Neuronal stem cell (in vitro differentiated cells): ENCODE data around the gene KLHL28.
"Not testable (repeated sequence)": the region's sequence is repeated elsewhere in the genome, so short reads cannot be mapped to it uniquely, and the experiment has no call there.

ENCODE experiments used
- DNase-seq: peaks from one replicate; pipeline ENCODE4 v3.0.0-alpha.2; 2013; ENCODE audit warnings: low spot score
- H2AFZ ChIP-seq: one replicate; pipeline ENCODE4 v1.6.1; 2013; ENCODE audit warnings: mild to moderate bottlenecking, low read length, inconsistent platforms
- H2AK5ac ChIP-seq: 2 replicates; pipeline ENCODE4 v1.6.1; 2013; ENCODE audit warnings: low read depth, mild to moderate bottlenecking, inconsistent platforms, low read length, moderate library complexity, mixed read lengths
- H2BK120ac ChIP-seq: 2 replicates; pipeline ENCODE4 v1.6.1; 2013; ENCODE audit warnings: low read depth, mild to moderate bottlenecking, inconsistent platforms, low read length, moderate library complexity, mixed read lengths
- H2BK12ac ChIP-seq: one replicate; pipeline ENCODE4 v1.6.1; 2013; ENCODE audit warnings: low read length, inconsistent platforms
- H2BK15ac ChIP-seq: 2 replicates; pipeline ENCODE4 v1.6.1; 2013; ENCODE audit warnings: mild to moderate bottlenecking, low read length, inconsistent platforms, mixed read lengths
- H2BK5ac ChIP-seq: one replicate; pipeline ENCODE4 v1.6.1; 2013; ENCODE audit warnings: inconsistent platforms, mild to moderate bottlenecking, low read length, moderate library complexity
- H3K14ac ChIP-seq: one replicate; pipeline ENCODE4 v1.6.1; 2013; ENCODE audit warnings: low read length, inconsistent platforms
- H3K18ac ChIP-seq: 2 replicates; pipeline ENCODE4 v1.6.1; 2013; ENCODE audit warnings: low read length, inconsistent platforms
- H3K23ac ChIP-seq: 2 replicates; pipeline ENCODE4 v1.6.1; 2013; ENCODE audit warnings: low read depth, mild to moderate bottlenecking, mixed read lengths, low read length, inconsistent platforms; ENCODE audit not compliant: poor library complexity
- H3K27ac ChIP-seq: replicated peaks from 3 replicates; pipeline ENCODE4 v1.5.1; 2013; ENCODE audit warnings: low read length, inconsistent platforms
- H3K27me3 ChIP-seq, 3 experiments: 2 replicates each; pipeline ENCODE4 v1.6.1; 2013; ENCODE audit warnings: low read length in 3 of 3, mild to moderate bottlenecking in 2 of 3, inconsistent platforms in 1 of 3, low read depth in 1 of 3, mixed read lengths in 1 of 3, moderate library complexity in 1 of 3; ENCODE audit not compliant: control insufficient read depth in 3 of 3, insufficient read depth in 3 of 3
- H3K36me3 ChIP-seq, 2 donors: replicated peaks in 1 of 2; 2 replicates each; pipeline ENCODE4 v1.6.1; 2013; ENCODE audit warnings: low read length in 2 of 2; ENCODE audit not compliant: control insufficient read depth in 2 of 2, insufficient read depth in 2 of 2
- H3K4ac ChIP-seq: 2 replicates; pipeline ENCODE4 v1.6.1; 2013; ENCODE audit warnings: inconsistent platforms, mild to moderate bottlenecking, low read length, moderate library complexity
- H3K4me1 ChIP-seq, 2 donors: 1 replicate in 1 of 2; 2 replicates in 1 of 2; pipeline ENCODE4 v1.6.1; 2013; ENCODE audit warnings: low read length in 2 of 2, low read depth in 1 of 2; ENCODE audit not compliant: control insufficient read depth in 2 of 2, insufficient read depth in 1 of 2
- H3K4me2 ChIP-seq: one replicate; pipeline ENCODE4 v1.6.1; 2013; ENCODE audit warnings: mild to moderate bottlenecking, low read length, inconsistent platforms; ENCODE audit not compliant: insufficient read depth, poor library complexity, severe bottlenecking
- H3K4me3 ChIP-seq, 2 donors: 2 replicates each; pipeline ENCODE4 v1.5.1; 2013; ENCODE audit warnings: low read length in 2 of 2, mild to moderate bottlenecking in 2 of 2, inconsistent platforms in 1 of 2, moderate library complexity in 1 of 2
- H3K79me1 ChIP-seq: one replicate; pipeline ENCODE4 v1.6.1; 2013; ENCODE audit warnings: low read depth, mild to moderate bottlenecking, inconsistent platforms, low read length, moderate library complexity
- H3K9ac ChIP-seq: one replicate; pipeline ENCODE4 v1.6.1; 2013; ENCODE audit warnings: mild to moderate bottlenecking, low read depth, low read length, inconsistent platforms; ENCODE audit not compliant: poor library complexity
- H3K9me3 ChIP-seq, 2 donors: replicated peaks in 1 of 2; 2 replicates each; pipeline versions ENCODE3 to v1.6.1; 2013; ENCODE audit warnings: low read length in 2 of 2, mild to moderate bottlenecking in 2 of 2, inconsistent platforms in 1 of 2, low read depth in 1 of 2, mixed read lengths in 1 of 2, moderate library complexity in 1 of 2; ENCODE audit not compliant: control insufficient read depth in 2 of 2, insufficient read depth in 1 of 2
- H4K8ac ChIP-seq: one replicate; pipeline ENCODE4 v1.6.1; 2013; ENCODE audit warnings: low read depth, mild to moderate bottlenecking, inconsistent platforms, low read length, moderate library complexity
- H4K91ac ChIP-seq: one replicate; pipeline ENCODE4 v1.6.1; 2013; ENCODE audit warnings: low read length, low read depth, mild to moderate bottlenecking, inconsistent platforms; ENCODE audit not compliant: poor library complexity
- WGBS, 2 donors: extraction: QIAGEN DNeasy Blood & Tissue Kit; methylation state at CpG; one replicate each; pipeline ENCODE4 v1.1.7; 2013; ENCODE audit warnings: missing lambda C conversion rate in 2 of 2, mixed read lengths in 1 of 2; ENCODE audit not compliant: insufficient read length in 2 of 2, insufficient replicate concordance in 1 of 2; ENCODE audit errors: extremely low coverage in 2 of 2; 5-methylcytosine and 5-hydroxymethylcytosine counted together

Gene KLHL28

GRCh38 chr14:44895716-44896115 is 66.0 kb downstream of the KLHL28 start:
- Histone ChIP-seq H3K27me3 (no peaks in the 10 kb centered on the region), H3K4ac (no peak overlapping the region), H3K18ac (no peak overlapping the region), H3K9me3 (peaks cover 2 to 4% of the 10 kb centered on the region in 2 donors), H3K9ac (no peak overlapping the region), H2BK12ac (no peak overlapping the region), H3K4me3 (no peak overlapping the region), H2BK15ac (no peak overlapping the region), H2BK120ac (no peak overlapping the region), H2BK5ac (no peak overlapping the region), H3K4me2 (no peak overlapping the region), H4K8ac (no peak overlapping the region), H2AK5ac (no peak overlapping the region), H4K91ac (no peak overlapping the region), H3K4me1 (peaks cover 0 to 3% of the 10 kb centered on the region in 2 donors), H3K27ac (no peak overlapping the region), H3K23ac (no peak overlapping the region), H3K14ac (no peak overlapping the region), H2AFZ (peak overlapping the region; percentile 73), H3K79me1 (no peaks in the 10 kb centered on the region), H3K36me3 (no peaks in the 10 kb centered on the region)
- no CpG with 5 or more reads among the region's 2 CpGs for WGBS, 2 donors
- no peak for DNase-seq

GRCh38 chr14:44893535-44893934 is 68.2 kb downstream of the KLHL28 start:
- no peak overlapping the region for H4K8ac ChIP-seq
- no peak overlapping the region for H3K23ac ChIP-seq
- no peak overlapping the region for H2BK12ac ChIP-seq
- H3K4me3 ChIP-seq: no peak overlapping the region
- H3K18ac ChIP-seq: no peak overlapping the region
- peaks cover 0 to 7% of the 10 kb centered on the region in 2 donors for H3K4me1 ChIP-seq
- H3K36me3 ChIP-seq: no peaks in the 10 kb centered on the region
- H2BK15ac ChIP-seq: no peak overlapping the region
- no peak overlapping the region for H2BK120ac ChIP-seq
- no peaks in the 10 kb centered on the region for H3K79me1 ChIP-seq
- peaks cover 2 to 4% of the 10 kb centered on the region in 2 donors for H3K9me3 ChIP-seq
- H3K27ac ChIP-seq: no peak overlapping the region
- DNase-seq: no peak
- no peak overlapping the region for H3K4me2 ChIP-seq
- no peak overlapping the region for H4K91ac ChIP-seq
- no peak overlapping the region for H3K14ac ChIP-seq
- no peaks in the 10 kb centered on the region for H3K27me3 ChIP-seq
- H2BK5ac ChIP-seq: no peak overlapping the region
- no CpG with 5 or more reads among the region's 2 CpGs for WGBS, 2 donors
- no peak overlapping the region for H2AK5ac ChIP-seq
- H3K9ac ChIP-seq: no peak overlapping the region
- H3K4ac ChIP-seq: no peak overlapping the region
- no peak overlapping the region for H2AFZ ChIP-seq

GRCh38 chr14:44891726-44892372 is 69.9 kb downstream of the KLHL28 start:
- not testable (repeated sequence) for H3K36me3 ChIP-seq, H3K27me3 ChIP-seq, H3K4me2 ChIP-seq, H3K14ac ChIP-seq, H3K4me1 ChIP-seq, H2BK15ac ChIP-seq, H3K4ac ChIP-seq, H2AK5ac ChIP-seq, H3K27ac ChIP-seq, H3K9ac ChIP-seq, H2BK12ac ChIP-seq, H2BK120ac ChIP-seq, H3K9me3 ChIP-seq, H3K4me3 ChIP-seq, H3K23ac ChIP-seq, DNase-seq, H2BK5ac ChIP-seq, H4K8ac ChIP-seq, H4K91ac ChIP-seq, H3K79me1 ChIP-seq, H3K18ac ChIP-seq
- no CpG with 5 or more reads among the region's 3 CpGs for WGBS, 2 donors
- H2AFZ ChIP-seq: peak overlapping the region; percentile 52

- WGBS, 2 donors: no CpG with 5 or more reads among the region's 4 CpGs
- no peaks in the 10 kb centered on the region for H3K36me3 ChIP-seq
- H3K27ac ChIP-seq: no peak overlapping the region
These were observed 71.9 kb downstream of the KLHL28 start for GRCh38 chr14:44889595-44890471.

More at GRCh38 chr14:44889595-44890471, 71.9 kb downstream of the KLHL28 start:
- Histone ChIP-seq H3K9ac (no peak overlapping the region), H3K79me1 (no peaks in the 10 kb centered on the region), H3K9me3 (no peaks in the 10 kb centered on the region), H3K4me2 (no peak overlapping the region), H3K27me3 (no peaks in the 10 kb centered on the region), H3K23ac (no peak overlapping the region), H3K14ac (no peak overlapping the region), H3K4me3 (no peak overlapping the region), H2BK15ac (no peak overlapping the region), H2AK5ac (no peak overlapping the region), H2BK12ac (no peak overlapping the region), H4K91ac (no peak overlapping the region), H2BK120ac (no peak overlapping the region), H3K18ac (no peak overlapping the region), H2BK5ac (no peak overlapping the region), H3K4me1 (peaks cover 0 to 5% of the 10 kb centered on the region in 2 donors), H3K4ac (no peak overlapping the region), H4K8ac (no peak overlapping the region), H2AFZ (peak overlapping the region; percentile 75)
- DNase-seq: no peak
